Fibroblast of villous mesenchyme (primary cell): ENCODE data around the gene TRAPPC4. TPM values are rescaled to one million over a fixed set of nuclear protein-coding genes. Genes with fewer than 3 reads are reported as not detected.

Source experiments
- DNase-seq: peaks from one replicate; pipeline ENCODE4 v3.0.0-alpha.2; 2010; ENCODE audit warnings: low read depth
- H3K4me3 ChIP-seq: 2 replicates; pipeline ENCODE4 v1.5.1; 2011; ENCODE audit warnings: low read depth, mild to moderate bottlenecking, low read length
- small RNA-seq: library from RNA; depleted of rRNA; stranded (forward); fragments of <200 nt; gene quantifications from one replicate; pipeline ENCODE3, GENCODE V24; 2012
- total RNA-seq: library from RNA; depleted of rRNA; stranded (reverse); fragments of >200 nt; gene quantifications from 2 replicates; pipeline ENCODE4 v1.2.3, GENCODE V29; 2012
- TF ChIP-seq, protein P1 (sequence below): IDR thresholded peaks from 2 replicates; pipeline ENCODE4 v1.5.1; 2012; ENCODE audit warnings: low read depth, mild to moderate bottlenecking, low read length; ENCODE audit not compliant: insufficient read depth

TRAPPC4 gene
- total RNA-seq, 1 donor: 94.6 TPM

DNA sequence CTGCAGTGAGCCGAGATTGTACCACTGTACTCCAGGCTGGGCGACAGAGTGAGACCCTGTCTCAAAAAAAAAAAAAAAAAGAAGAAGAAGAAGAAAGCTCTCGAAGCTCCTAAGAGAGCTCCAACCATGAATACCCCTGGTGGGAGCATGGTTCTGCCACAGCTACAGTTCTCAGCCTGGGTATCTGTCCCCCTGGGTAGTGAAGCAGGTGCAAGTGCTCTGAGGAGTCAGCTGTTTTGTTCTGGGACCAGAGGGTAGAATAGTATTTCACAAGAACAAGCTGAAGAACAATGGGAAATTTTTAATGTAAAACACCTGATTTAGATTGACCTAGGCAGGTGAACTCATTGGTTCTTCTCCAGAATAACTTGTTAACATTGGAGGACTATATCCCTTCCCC is 42.7 kb downstream of the TRAPPC4 start:
- H3K4me3 ChIP-seq: no peak overlapping the region
- TF ChIP-seq, protein P1, sequence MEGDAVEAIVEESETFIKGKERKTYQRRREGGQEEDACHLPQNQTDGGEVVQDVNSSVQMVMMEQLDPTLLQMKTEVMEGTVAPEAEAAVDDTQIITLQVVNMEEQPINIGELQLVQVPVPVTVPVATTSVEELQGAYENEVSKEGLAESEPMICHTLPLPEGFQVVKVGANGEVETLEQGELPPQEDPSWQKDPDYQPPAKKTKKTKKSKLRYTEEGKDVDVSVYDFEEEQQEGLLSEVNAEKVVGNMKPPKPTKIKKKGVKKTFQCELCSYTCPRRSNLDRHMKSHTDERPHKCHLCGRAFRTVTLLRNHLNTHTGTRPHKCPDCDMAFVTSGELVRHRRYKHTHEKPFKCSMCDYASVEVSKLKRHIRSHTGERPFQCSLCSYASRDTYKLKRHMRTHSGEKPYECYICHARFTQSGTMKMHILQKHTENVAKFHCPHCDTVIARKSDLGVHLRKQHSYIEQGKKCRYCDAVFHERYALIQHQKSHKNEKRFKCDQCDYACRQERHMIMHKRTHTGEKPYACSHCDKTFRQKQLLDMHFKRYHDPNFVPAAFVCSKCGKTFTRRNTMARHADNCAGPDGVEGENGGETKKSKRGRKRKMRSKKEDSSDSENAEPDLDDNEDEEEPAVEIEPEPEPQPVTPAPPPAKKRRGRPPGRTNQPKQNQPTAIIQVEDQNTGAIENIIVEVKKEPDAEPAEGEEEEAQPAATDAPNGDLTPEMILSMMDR: no peak
- no peak for DNase-seq

GRCh38 chr11:119062779-119063178 is 44.2 kb downstream of the TRAPPC4 start:
- no peak overlapping the region for H3K4me3 ChIP-seq
- TF ChIP-seq, protein P1: no peak
- DNase-seq: peak; percentile 77

DNA sequence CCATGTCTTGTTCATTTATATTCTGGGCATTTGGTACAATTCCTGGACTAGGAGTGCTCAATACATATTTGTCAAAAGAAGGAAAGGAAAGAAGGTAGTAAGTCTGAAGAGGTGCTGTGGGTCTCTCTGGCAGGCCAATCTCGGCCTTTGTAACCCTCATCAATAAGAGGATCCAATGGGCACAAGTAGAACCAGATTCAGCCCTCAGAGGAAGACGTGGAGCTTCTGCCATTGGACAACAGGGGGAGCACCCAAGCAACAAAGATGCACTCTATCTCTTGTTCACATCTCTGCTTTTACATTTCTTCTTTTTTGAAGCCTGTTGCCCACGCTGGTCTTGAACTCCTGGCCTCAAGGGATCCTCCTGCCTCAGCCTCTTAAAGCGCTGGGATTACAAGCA is 46.8 kb downstream of the TRAPPC4 start:
- peak; percentile 47 for DNase-seq
- TF ChIP-seq, protein P1: peak; percentile 60
- H3K4me3 ChIP-seq: no peak overlapping the region

DNA sequence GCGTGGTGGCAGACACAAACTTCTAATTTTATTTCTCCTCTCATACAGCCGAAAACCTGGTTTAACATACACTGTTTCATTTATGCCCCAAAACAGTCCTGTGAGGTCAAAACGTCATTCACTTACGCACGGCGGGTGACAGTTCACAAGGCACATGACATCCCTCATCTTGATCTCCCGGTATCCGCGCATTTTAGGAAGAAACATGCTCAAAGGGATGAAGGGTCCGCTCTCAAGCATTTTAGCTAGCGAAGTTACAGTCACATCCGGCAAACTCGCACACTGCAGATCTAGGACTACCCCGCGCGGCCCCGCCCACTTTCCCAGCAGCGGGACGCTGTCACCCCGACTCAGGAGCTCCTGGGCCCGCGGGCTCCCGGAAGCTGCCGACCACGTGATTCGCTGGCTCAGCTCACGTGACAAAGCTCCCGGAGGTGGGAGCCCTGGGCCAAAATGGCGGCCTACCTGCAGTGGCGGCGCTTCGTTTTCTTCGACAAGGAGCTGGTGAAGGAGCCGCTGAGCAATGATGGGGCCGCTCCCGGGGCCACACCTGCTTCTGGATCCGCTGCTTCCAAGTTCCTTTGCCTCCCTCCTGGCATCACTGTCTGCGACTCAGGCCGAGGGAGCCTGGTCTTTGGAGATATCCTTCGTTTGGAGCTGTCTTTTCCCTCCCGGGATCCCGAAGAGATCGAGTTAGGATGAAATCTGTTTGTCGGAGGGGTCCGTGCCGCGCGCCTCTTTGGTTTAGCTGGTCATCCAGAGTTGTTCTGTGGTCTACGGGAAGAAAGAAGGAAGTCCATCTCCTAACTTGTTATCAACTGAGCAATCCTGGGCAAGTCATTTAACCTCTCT is 49.0 kb downstream of the TRAPPC4 start, which contains the start of gene VPS11:
Gene VPS11, plus strand, starts transcription at position 448 of the 852 bp plus-strand sequence. Its CDS starts 6 bp downstream, at position 454.
- peak within 1 kb of the TSS; percentile 98 for H3K4me3 ChIP-seq
- TF ChIP-seq, protein P1: no peak

More for the DNA sequence above, 49.0 kb downstream of the TRAPPC4 start, which contains the start of gene VPS11:
- DNase-seq: peak; percentile 97

Small RNA genes within 50 kb of the gene (small RNA-seq; reads per million reads assigned to genes)
- gene AP003392.2: not detected
- not detected for gene RF00017
- not detected for gene RF00019

Other genes with a start within 250 kb of the TRAPPC4 start
- 91.8 and 132 TPM in 2 replicates for gene DDX6, start 227.6 kb upstream of the TRAPPC4 start, total RNA-seq
- gene CXCR5, start 134.9 kb upstream of the TRAPPC4 start, total RNA-seq: not detected in 2 replicates
- gene BCL9L, start 92.8 kb upstream of the TRAPPC4 start, total RNA-seq: 28.9 and 29.0 TPM in 2 replicates
- gene UPK2, start 62.5 kb upstream of the TRAPPC4 start, total RNA-seq: not detected in 2 replicates
- gene FOXR1, start 47.0 kb upstream of the TRAPPC4 start, total RNA-seq: not detected in 2 replicates
- gene CENATAC, start 20.6 kb upstream of the TRAPPC4 start, total RNA-seq: 34.5 and 42.8 TPM in 2 replicates
- gene RPS25, start 423 bp upstream of the TRAPPC4 start, total RNA-seq: 886 and 914 TPM in 2 replicates
- 9.5 and 13.2 TPM in 2 replicates for gene SLC37A4, start 12.1 kb downstream of the TRAPPC4 start, total RNA-seq
- gene HYOU1, start 38.4 kb downstream of the TRAPPC4 start, total RNA-seq: 155 and 174 TPM in 2 replicates
- gene VPS11, start 49.1 kb downstream of the TRAPPC4 start, total RNA-seq: 24.2 and 24.6 TPM in 2 replicates
- gene HMBS, start 66.1 kb downstream of the TRAPPC4 start, total RNA-seq: 11.2 and 13.2 TPM in 2 replicates
- 21.3 and 29.4 TPM in 2 replicates for gene DPAGT1, start 83.1 kb downstream of the TRAPPC4 start, total RNA-seq
- gene C2CD2L, start 88.6 kb downstream of the TRAPPC4 start, total RNA-seq: 4.5 and 5.6 TPM in 2 replicates
- gene HINFP, start 102.8 kb downstream of the TRAPPC4 start, total RNA-seq: 18.6 and 20.3 TPM in 2 replicates
- under 0.01 and 0.86 TPM in 2 replicates for gene ABCG4, start 130.3 kb downstream of the TRAPPC4 start, total RNA-seq
- gene NLRX1, start 150.0 kb downstream of the TRAPPC4 start, total RNA-seq: 16.4 and 17.7 TPM in 2 replicates
- not detected in 2 replicates for gene NHERF4, start 166.7 kb downstream of the TRAPPC4 start, total RNA-seq
- 13.2 and 20.7 TPM in 2 replicates for gene CBL, start 187.6 kb downstream of the TRAPPC4 start, total RNA-seq